GM18873 (cell line): Measurements from ENCODE around the gene XDH.

Experiments
- ATAC-seq: cut with Tn5 transposase; IDR thresholded peaks from one replicate; pipeline ENCODE4 v1.9.1; 2021; ENCODE audit warnings: mild to moderate bottlenecking, moderate library complexity, moderate number of reproducible peaks; ENCODE audit not compliant: unreplicated experiment, low FRiP score

The XDH gene

GRCh38 chr2:31414601-31415241 is at the start of gene XDH:
XDH (minus strand) TSS chr2:31414742; CDS start chr2:31414666, 76 bp downstream.
- no peak for ATAC-seq

DNA sequence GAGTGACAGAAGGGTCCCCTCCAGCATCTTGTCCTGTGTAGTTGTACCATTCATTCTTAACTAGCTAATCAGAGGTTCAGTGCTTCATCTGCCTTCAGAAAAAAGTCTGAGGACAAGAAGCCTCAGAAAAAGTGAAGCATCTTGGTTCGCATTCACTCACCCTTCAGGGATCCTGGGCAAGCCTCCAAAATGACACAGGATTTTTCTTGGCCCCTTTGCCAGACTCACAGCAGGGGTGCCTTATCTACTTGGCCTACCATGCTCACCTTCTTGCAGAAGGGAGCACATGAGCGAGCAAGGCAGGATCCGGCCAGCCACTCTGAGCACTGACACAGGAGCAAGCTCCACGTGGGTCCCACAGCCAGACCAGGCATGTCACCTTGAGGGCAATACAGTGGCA is 43.1 kb upstream of the XDH start:
- no peak for ATAC-seq

DNA sequence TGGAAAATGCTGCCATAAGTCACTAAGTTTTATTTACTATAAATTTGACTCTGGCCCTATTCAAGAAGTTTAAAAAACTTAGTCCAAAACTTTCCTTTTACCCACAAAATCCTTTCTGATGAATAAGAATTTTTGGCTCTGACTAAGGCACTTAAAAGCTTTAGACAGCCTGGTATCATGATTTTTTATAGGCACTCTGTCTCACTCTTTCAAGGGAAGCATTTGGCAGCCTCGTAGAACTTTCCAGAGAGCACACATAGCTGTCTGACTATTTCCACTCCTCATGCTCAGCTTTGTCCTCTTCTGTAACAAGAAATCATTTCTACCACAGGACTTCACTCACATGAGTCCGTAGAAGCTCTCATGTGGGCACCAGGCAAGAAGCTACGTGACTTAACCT is 32.3 kb upstream of the XDH start:
- ATAC-seq = no peak

- no peak for ATAC-seq
Measured at GRCh38 chr2:31442376-31442775, 27.8 kb upstream of the XDH start.

GRCh38 chr2:31440764-31441163 is 26.2 kb upstream of the XDH start:
- ATAC-seq = no peak

DNA sequence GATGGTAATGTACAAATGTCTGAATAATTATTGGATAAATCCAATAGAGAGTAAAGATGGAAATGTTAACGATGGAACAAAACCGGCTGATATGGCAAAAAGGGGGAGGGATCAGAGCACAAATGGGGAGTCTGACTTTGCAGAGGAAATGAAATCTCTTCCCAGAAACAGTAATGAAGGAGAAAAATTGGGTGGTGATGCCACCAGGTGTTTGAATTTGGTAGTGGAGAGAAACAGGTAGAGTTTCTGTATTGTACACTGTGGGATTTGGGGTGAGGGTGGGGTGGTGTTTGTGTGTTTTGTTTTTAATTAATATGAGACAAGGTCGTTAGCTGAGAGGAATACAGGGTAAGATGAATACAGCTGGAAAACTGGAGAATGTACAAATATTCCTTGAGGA is 20.4 kb upstream of the XDH start:
- ATAC-seq = no peak

DNA sequence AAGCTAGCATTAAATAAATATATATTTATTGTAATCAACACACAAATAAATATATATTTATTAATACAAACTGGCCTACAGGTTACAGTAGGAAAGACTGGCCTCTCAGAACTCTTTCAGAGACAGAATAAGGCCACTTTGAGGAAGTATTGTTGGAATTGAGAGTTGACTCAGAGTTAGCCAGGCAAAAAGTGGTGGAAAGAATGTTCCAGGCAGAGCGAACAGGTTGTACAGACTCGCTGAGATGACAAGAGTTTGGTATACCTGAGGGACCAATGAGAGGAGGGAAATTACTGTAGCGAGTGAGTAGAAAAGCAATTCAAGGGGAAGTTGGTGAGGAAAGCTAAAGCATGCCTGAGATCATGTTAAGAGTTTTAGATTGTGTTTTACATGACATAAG is 19.0 kb upstream of the XDH start:
- no peak for ATAC-seq

DNA sequence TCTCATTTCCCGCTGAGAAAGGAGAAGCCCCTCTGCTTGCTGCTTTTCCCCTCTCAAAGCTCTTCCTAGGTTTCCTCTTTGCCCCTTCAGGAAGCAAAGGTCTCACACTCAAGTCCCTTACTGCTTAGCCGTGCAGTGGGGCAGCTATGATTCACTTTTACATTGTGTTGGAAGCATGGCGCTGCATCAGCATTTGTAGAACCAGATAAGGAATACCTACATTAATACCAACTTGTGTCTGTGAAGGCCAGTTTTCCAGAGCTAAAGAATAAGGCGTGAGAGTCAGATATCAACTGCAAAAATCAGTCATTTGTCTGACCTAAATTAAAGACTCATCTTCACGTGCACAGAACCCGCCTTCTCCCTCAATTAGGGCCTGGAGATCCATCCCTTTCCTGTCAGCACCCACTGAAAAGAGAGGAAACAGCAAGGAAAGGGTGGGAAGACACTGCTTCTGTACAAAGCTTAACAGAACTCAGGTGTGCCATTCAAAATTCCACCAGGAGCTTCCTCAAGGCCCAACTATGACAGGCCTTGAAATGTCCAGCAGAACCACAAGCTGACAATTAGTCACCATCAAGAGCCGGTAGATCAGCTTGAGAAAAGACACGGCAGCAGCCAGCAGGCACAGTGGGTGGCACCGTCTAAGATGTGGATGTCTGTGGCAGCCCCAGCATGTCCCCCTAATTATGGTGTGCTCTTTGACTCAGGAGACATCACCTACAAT is 16.1 kb upstream of the XDH start:
- no peak for ATAC-seq

- ATAC-seq = no peak
Measured at GRCh38 chr2:31429759-31430438, 15.4 kb upstream of the XDH start.

- ATAC-seq = no peak
Measured at GRCh38 chr2:31429040-31429439, 14.5 kb upstream of the XDH start.

DNA sequence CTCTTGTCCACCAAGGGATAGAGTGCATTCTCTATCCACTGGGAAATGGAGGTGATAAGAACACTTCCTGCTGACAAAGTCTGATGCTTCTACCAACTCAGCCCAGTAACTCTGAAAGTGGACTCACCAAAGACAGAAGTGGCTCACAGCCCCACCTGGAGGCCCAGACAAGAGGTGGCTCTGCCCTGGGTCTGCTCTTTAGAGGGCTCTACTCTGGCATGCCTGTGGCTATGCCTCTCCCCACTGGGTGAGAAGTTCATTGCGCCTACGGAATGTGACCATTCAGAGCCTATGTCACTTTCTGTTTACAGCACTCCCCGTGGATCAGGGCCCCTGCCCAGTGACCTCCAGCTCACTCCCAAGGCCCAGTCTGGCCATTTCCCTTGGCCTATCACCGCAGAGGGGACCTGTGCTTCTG is 13.5 kb upstream of the XDH start:
- no peak for ATAC-seq

- ATAC-seq = no peak
Measured at GRCh38 chr2:31426096-31426495, 11.6 kb upstream of the XDH start.

DNA sequence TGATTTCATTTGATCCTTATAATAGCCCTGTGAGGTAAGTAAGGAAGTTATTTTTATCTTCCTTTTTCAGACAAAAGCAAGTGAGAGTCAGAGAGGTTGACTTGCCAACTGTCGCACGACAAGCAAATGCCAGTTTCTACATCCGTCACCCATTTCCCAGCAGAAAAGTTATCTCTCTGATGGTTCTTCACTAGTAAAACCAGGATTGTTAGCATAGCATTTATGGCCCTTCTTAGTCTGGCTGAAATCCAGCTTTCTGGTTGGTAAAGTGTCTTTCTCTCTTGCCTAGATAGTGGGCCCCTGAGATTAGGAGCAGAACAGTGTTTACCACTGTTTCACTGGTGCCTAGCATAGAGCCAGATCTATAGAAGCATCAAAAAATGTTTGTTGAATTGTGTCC is 7.1 kb upstream of the XDH start:
- ATAC-seq = no peak

GRCh38 chr2:31420936-31421335 is 6.4 kb upstream of the XDH start:
- ATAC-seq = no peak

DNA sequence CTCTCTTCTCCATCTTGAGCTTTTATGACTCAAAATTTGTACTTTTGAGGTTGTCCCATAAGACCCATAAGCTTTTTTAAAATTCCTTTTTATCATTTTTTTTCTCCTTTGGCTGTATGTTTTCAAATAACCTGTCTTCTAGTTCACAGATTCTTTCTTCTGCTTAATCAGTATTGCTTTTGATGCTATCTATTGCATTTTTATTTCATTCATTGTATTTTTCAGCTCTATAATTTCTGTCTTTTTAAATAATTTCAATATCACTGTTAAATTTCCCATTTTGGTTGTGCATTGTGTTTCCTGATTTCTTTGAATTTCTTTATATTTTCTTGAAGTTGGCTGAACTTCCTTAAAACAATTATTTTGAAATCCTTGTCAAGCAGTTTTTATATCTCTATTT is 4.8 kb upstream of the XDH start:
- ATAC-seq = no peak

DNA sequence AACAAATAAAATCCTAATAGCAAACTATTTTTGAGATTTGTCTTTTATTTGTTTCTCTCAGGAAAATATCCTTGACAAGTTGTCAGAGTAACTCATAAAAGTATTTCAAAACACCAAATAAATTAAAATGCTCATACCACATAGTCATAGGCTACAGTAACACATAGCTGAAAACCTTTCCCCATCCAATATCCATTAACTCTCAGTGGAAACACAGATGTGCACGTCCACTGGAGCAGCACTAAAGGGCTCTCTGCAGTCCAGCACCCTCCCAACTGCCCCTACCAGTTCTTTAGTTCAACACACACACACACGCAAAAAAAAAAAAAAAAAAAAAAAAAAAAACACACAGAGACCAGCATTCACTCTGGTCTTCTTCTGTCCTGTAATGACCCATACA is 879 bp upstream of the XDH start:
- no peak for ATAC-seq

GRCh38 chr2:31413862-31414550 is 536 bp downstream of the XDH start:
- ATAC-seq = no peak

- no peak for ATAC-seq
Measured at GRCh38 chr2:31413025-31413424, 1.5 kb downstream of the XDH start.

DNA sequence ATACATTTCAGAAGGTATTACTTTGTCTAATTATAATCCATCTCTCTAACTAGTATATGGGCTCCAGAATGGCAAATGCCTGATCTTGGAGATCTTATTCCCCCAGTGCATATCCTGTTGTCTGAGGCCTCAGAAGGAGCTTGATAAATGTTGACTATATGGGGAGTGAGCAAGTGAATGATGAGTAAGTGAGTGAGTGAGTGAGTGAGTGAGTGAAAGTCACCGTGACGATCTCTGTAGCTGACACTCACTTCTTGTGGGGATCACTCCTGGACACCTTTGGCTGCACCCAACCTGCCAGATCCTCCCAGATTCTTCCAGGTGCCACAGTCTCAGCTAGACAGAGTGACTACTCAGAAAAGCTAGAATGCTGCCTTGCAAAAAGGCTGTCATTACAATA is 2.8 kb downstream of the XDH start:
- ATAC-seq = no peak

- no peak for ATAC-seq
Measured at GRCh38 chr2:31406593-31407385, 7.8 kb downstream of the XDH start.
